Renal cortex interstitium (tissue), 15 donors: ENCODE results near the gene RPRD2. TPM values are rescaled to one million over a fixed set of nuclear protein-coding genes. Genes with fewer than 3 reads are reported as not detected.
"Not testable (repeated sequence)": the region's sequence is repeated elsewhere in the genome, so short reads cannot be mapped to it uniquely, and the experiment has no call there.

ENCODE experiments used
- DNase-seq, 11 donors: peaks; one replicate each; pipeline ENCODE4 v3.0.0-alpha.2; 2013; ENCODE audit warnings: low read depth in 9 of 11, low spot score in 4 of 11; ENCODE audit errors: extremely low read depth in 1 of 11
- long read RNA-seq, 16 experiments: transcript quantifications; one replicate each; lab custom pipeline, GENCODE V29; 2026
- polyA plus RNA-seq, 3 donors: library from polyadenylated mRNA; unstranded; fragments of 120-200 nt; gene quantifications; one replicate each; pipeline ENCODE4 v1.2.1, GENCODE V29; 2013; ENCODE audit not compliant: insufficient read length in 3 of 3

Gene RPRD2
- polyA plus RNA-seq: 10 to 100 TPM; 50.0 to 53.6 (median 52.5) TPM
- long read RNA-seq, donor 1, full-length matches to known transcripts: 3 of 15 reads
- long read RNA-seq, donor 1, partial matches to known transcripts: 12 of 15 reads
- long read RNA-seq, donor 1, other reads (novel, unspliced or antisense): 0 of 15 reads
- long read RNA-seq, donor 2, full-length matches to known transcripts: 3 of 3 reads
- long read RNA-seq, donor 2, partial matches to known transcripts: 0 of 3 reads
- long read RNA-seq, donor 2, other reads (novel, unspliced or antisense): 0 of 3 reads
- long read RNA-seq, donor 3, full-length matches to known transcripts: 9 of 24 reads
- long read RNA-seq, donor 3, partial matches to known transcripts: 15 of 24 reads
- long read RNA-seq, donor 3, other reads (novel, unspliced or antisense): 0 of 24 reads
- long read RNA-seq, donor 4, full-length matches to known transcripts: 8 of 8 reads
- long read RNA-seq, donor 4, partial matches to known transcripts: 0 of 8 reads
- long read RNA-seq, donor 4, other reads (novel, unspliced or antisense): 0 of 8 reads
- long read RNA-seq, donor 5: 0 reads
- long read RNA-seq, donor 6, full-length matches to known transcripts: 6 of 20 reads
- long read RNA-seq, donor 6, partial matches to known transcripts: 14 of 20 reads
- long read RNA-seq, donor 6, other reads (novel, unspliced or antisense): 0 of 20 reads
- long read RNA-seq, donor 7, full-length matches to known transcripts: 5 of 5 reads
- long read RNA-seq, donor 7, partial matches to known transcripts: 0 of 5 reads
- long read RNA-seq, donor 7, other reads (novel, unspliced or antisense): 0 of 5 reads
- long read RNA-seq, donor 8, full-length matches to known transcripts: 7 of 25 reads
- long read RNA-seq, donor 8, partial matches to known transcripts: 18 of 25 reads
- long read RNA-seq, donor 8, other reads (novel, unspliced or antisense): 0 of 25 reads
- long read RNA-seq, donor 9, full-length matches to known transcripts: 6 of 18 reads
- long read RNA-seq, donor 9, partial matches to known transcripts: 12 of 18 reads
- long read RNA-seq, donor 9, other reads (novel, unspliced or antisense): 0 of 18 reads
- long read RNA-seq, donor 10, full-length matches to known transcripts: 7 of 7 reads
- long read RNA-seq, donor 10, partial matches to known transcripts: 0 of 7 reads
- long read RNA-seq, donor 10, other reads (novel, unspliced or antisense): 0 of 7 reads
- long read RNA-seq, donor 11, full-length matches to known transcripts: 6 of 6 reads
- long read RNA-seq, donor 11, partial matches to known transcripts: 0 of 6 reads
- long read RNA-seq, donor 11, other reads (novel, unspliced or antisense): 0 of 6 reads
- long read RNA-seq, donor 12, full-length matches to known transcripts: 1 of 1 reads
- long read RNA-seq, donor 12, partial matches to known transcripts: 0 of 1 reads
- long read RNA-seq, donor 12, other reads (novel, unspliced or antisense): 0 of 1 reads
- long read RNA-seq, donor 13, full-length matches to known transcripts: 7 of 36 reads
- long read RNA-seq, donor 13, partial matches to known transcripts: 29 of 36 reads
- long read RNA-seq, donor 13, other reads (novel, unspliced or antisense): 0 of 36 reads
- long read RNA-seq, donor 14, full-length matches to known transcripts: 2 of 2 reads
- long read RNA-seq, donor 14, partial matches to known transcripts: 0 of 2 reads
- long read RNA-seq, donor 14, other reads (novel, unspliced or antisense): 0 of 2 reads
- long read RNA-seq, donor 15, full-length matches to known transcripts: 1 of 1 reads
- long read RNA-seq, donor 15, partial matches to known transcripts: 0 of 1 reads
- long read RNA-seq, donor 15, other reads (novel, unspliced or antisense): 0 of 1 reads
- long read RNA-seq, donor 16, full-length matches to known transcripts: 15 of 46 reads
- long read RNA-seq, donor 16, partial matches to known transcripts: 31 of 46 reads
- long read RNA-seq, donor 16, other reads (novel, unspliced or antisense): 0 of 46 reads

GRCh38 chr1:150363426-150364230, at the start of gene RPRD2:
RPRD2 (plus strand) TSS chr1:150364147; CDS start chr1:150364715, 568 bp downstream.
- peak; percentile 99 to 100 (median 100) for DNase-seq

- DNase-seq: not testable (repeated sequence)
These were observed 49.3 kb upstream of the RPRD2 start for GRCh38 chr1:150314691-150315090.

GRCh38 chr1:150320667-150320978, 43.3 kb upstream of the RPRD2 start:
- peak in 1 of 11 donors; percentile 2 for DNase-seq

GRCh38 chr1:150321826-150322166, 42.2 kb upstream of the RPRD2 start:
- DNase-seq: no peak

GRCh38 chr1:150322310-150322709, 41.6 kb upstream of the RPRD2 start:
- DNase-seq: no peak

- no peak for DNase-seq
These were observed 31.2 kb upstream of the RPRD2 start for GRCh38 chr1:150332651-150333290.

GRCh38 chr1:150346316-150346715, 17.6 kb upstream of the RPRD2 start:
- DNase-seq: no peak

GRCh38 chr1:150352866-150353265, 11.1 kb upstream of the RPRD2 start:
- no peak for DNase-seq

GRCh38 chr1:150362721-150363425, 1.1 kb upstream of the RPRD2 start:
- DNase-seq: no peak

- peak in 7 of 11 donors; percentile 36 to 78 (median 69) for DNase-seq
These were observed 470 bp downstream of the RPRD2 start for GRCh38 chr1:150364231-150365003.

- no peak for DNase-seq
These were observed 2.0 kb downstream of the RPRD2 start for GRCh38 chr1:150365941-150366340.

GRCh38 chr1:150366416-150367296, 2.7 kb downstream of the RPRD2 start:
- DNase-seq: no peak

- DNase-seq: no peak
These were observed 7.2 kb downstream of the RPRD2 start for GRCh38 chr1:150371110-150371509.

GRCh38 chr1:150372580-150372979, 8.6 kb downstream of the RPRD2 start:
- no peak for DNase-seq
